ENCODE results near the gene TBC1D32.

TBC1D32 gene

DNA sequence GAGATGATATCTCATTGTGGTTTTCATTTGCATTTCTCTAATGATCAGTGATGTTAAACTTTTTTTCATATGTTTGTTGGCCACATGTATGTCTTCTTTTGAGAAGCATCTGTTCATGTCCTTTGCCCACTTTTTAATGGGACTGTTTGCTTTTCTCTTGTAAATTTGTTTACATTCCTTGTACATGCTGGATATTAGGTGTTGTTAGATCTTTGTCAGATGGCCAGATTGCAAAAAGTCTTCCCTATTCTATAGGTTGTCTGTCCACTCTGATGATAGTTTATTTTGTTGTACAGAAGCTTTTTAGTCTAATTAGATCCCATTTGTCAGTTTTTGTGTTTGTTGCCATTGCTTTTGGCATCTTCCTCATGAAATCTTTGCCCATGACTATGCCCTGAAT lies 172.4 kb downstream of the TBC1D32 start:
- Histone ChIP-seq H3K27me3 (ENCODE audit: insufficient read depth, low read length) (no peaks in the 10 kb centered on the region), H3K9me3 (ENCODE audit: insufficient read depth, low read depth, low read length) (no peaks in the 10 kb centered on the region), H3K4me3 (ENCODE audit: low read length) (no peak overlapping the region), H3K36me3 (ENCODE audit: insufficient read depth, low read depth, low read length) (no peaks in the 10 kb centered on the region), H3K9ac (ENCODE audit: low read depth, low read length) (no peak overlapping the region), H3K4me1 (ENCODE audit: insufficient read depth, low read length) (no peaks in the 10 kb centered on the region), H3K27ac (ENCODE audit: low read length) (no peak overlapping the region)

DNA sequence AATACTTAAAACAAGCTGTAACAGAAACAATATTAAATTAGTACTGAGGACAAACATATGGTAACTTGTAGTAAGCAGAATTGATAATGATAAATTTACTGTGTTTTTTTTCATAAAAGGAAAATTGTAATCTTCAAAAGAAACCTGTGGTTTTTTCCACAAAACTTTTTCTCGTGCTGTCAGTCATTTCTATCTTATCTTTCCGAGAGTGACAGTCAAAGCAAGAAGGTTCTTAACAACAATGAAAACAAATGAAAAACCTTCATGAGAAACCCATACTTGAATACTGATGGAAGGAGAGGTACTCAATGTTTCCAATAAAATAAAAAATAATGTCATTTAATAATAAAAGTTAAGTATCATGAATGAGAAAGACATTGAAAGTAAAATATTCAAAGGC lies 174.0 kb downstream of the TBC1D32 start:
- no peaks in the 10 kb centered on the region for H3K27me3 ChIP-seq (ENCODE audit: insufficient read depth, low read length)
- no peak overlapping the region for H3K4me3 ChIP-seq (ENCODE audit: low read length)
- no peak overlapping the region for H3K27ac ChIP-seq (ENCODE audit: low read length)
- H3K36me3 ChIP-seq (ENCODE audit: insufficient read depth, low read depth, low read length): no peaks in the 10 kb centered on the region
- H3K9ac ChIP-seq (ENCODE audit: low read depth, low read length): no peak overlapping the region
- H3K4me1 ChIP-seq (ENCODE audit: insufficient read depth, low read length): no peaks in the 10 kb centered on the region
- no peaks in the 10 kb centered on the region for H3K9me3 ChIP-seq (ENCODE audit: insufficient read depth, low read depth, low read length)

DNA sequence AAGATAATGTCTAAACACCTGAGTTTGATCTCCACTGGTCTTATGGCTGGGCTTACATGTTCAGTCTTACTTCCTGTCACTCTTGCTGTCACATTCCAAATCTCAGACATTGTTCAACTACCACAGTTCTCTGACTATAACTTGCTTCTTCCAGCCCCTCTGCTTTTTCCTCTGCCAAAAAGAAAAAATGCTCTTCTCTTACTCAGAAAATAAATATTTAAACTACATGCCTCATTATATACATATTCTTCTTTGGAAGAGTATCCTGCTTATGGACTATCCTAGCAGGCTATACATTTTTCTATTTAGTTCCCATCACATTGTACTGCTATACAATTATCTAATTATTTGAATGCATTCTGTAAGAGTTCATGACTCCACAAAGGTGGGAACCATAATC lies 175.4 kb downstream of the TBC1D32 start:
- Histone ChIP-seq H3K27me3 (ENCODE audit: insufficient read depth, low read length) (no peaks in the 10 kb centered on the region), H3K9ac (ENCODE audit: low read depth, low read length) (no peak overlapping the region), H3K9me3 (ENCODE audit: insufficient read depth, low read depth, low read length) (peaks cover 5% of the 10 kb centered on the region; the same call in 1 of the 2 replicates), H3K4me1 (ENCODE audit: insufficient read depth, low read length) (no peaks in the 10 kb centered on the region), H3K36me3 (ENCODE audit: insufficient read depth, low read depth, low read length) (peaks cover 4% of the 10 kb centered on the region; the same call in 1 of the 2 replicates), H3K4me3 (ENCODE audit: low read length) (no peak overlapping the region), H3K27ac (ENCODE audit: low read length) (no peak overlapping the region)

DNA sequence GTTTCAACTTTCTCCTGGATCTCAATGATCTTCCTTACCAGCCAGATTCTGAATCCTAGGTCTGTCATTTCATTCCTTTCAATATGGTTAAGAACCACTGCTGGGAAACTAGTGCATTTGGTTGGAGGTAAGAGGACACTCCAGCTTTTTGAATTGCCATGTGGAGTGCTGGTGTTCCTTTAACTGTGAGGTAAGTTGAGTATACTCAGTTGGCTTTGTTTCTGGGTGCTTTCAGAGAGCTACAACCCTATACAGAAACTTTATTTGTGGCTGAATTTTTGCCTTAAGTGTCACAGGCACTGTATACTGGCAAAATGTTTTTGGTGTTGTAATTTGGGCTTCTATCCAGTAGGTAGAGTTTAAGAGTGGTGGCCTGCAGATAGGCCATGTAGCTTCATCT lies 175.8 kb downstream of the TBC1D32 start:
- Histone ChIP-seq H3K9ac (ENCODE audit: low read depth, low read length) (no peak overlapping the region), H3K27me3 (ENCODE audit: insufficient read depth, low read length) (no peaks in the 10 kb centered on the region), H3K9me3 (ENCODE audit: insufficient read depth, low read depth, low read length) (peaks cover 7% of the 10 kb centered on the region; the same call in 1 of the 2 replicates), H3K4me1 (ENCODE audit: insufficient read depth, low read length) (no peaks in the 10 kb centered on the region), H3K36me3 (ENCODE audit: insufficient read depth, low read depth, low read length) (peaks cover 8% of the 10 kb centered on the region; the same call in 1 of the 2 replicates), H3K27ac (ENCODE audit: low read length) (no peak overlapping the region), H3K4me3 (ENCODE audit: low read length) (no peak overlapping the region)

DNA sequence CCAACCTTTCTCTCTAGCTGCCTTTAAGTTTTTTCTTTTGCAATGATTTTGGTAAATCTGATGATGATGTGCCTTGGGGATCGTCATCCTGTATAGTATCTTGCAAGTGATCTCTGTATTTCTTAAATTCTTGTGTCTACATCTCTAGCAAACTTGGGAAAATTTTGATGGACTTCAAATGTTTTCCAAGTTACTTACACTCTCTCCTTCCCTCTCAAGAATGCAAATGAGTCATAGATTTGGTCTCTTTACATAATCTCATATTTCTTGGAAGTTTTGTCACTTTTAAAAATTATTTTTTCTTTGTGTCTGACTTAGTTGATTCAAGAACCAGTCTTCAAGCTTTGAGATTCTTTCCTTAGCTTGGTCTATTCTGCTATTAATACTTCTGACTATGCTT lies 176.4 kb downstream of the TBC1D32 start:
- H3K27ac ChIP-seq (ENCODE audit: low read length): no peak overlapping the region
- H3K9me3 ChIP-seq (ENCODE audit: insufficient read depth, low read depth, low read length): peaks cover 12% of the 10 kb centered on the region
- H3K4me3 ChIP-seq (ENCODE audit: low read length): no peak overlapping the region
- H3K36me3 ChIP-seq (ENCODE audit: insufficient read depth, low read depth, low read length): peaks cover 13% of the 10 kb centered on the region
- no peaks in the 10 kb centered on the region for H3K4me1 ChIP-seq (ENCODE audit: insufficient read depth, low read length)
- no peak overlapping the region for H3K9ac ChIP-seq (ENCODE audit: low read depth, low read length)
- no peaks in the 10 kb centered on the region for H3K27me3 ChIP-seq (ENCODE audit: insufficient read depth, low read length)

DNA sequence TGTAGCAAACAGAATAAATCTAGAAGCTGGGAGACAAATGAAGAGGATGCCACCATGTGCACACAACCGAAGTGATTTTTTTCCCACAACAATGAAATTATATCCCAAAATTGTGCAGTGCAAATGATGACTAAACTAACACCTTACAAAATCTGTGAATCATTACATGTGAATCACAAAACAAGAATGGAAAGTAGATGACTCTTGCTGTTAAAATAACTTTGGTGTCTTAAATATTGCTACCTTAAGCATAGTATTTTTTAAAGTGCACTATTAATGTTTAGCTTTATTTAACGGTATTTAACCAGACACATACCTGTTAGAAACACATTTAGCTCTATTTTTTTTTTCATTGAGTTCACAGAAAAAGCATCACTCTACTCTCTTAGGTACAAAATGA lies 190.8 kb downstream of the TBC1D32 start:
- no peak overlapping the region for H3K4me3 ChIP-seq (ENCODE audit: low read length)
- no peak overlapping the region for H3K9ac ChIP-seq (ENCODE audit: low read depth, low read length)
- H3K27ac ChIP-seq (ENCODE audit: low read length): no peak overlapping the region
- no peaks in the 10 kb centered on the region for H3K36me3 ChIP-seq (ENCODE audit: insufficient read depth, low read depth, low read length)
- H3K4me1 ChIP-seq (ENCODE audit: insufficient read depth, low read length): no peaks in the 10 kb centered on the region
- peaks cover 19% of the 10 kb centered on the region for H3K9me3 ChIP-seq (ENCODE audit: insufficient read depth, low read depth, low read length)
- H3K27me3 ChIP-seq (ENCODE audit: insufficient read depth, low read length): no peaks in the 10 kb centered on the region

DNA sequence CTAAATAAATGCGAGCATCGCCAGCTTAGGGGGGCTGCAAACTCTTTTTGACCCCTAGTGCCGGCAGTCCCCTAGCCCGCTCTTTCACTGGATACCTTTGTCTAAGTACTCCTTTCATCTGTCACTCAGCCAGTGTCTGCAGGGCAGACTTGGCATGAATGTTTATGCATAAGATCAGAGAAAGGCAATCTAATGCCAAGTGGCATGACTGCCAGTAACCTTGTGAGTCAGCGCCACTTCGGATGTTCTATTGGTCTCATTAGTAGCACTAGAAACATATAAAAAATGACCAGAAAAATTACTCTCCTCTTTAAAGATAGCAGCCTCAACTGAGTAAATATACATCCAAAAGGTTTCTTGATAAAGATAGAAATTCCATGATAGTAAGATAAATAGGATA lies 192.2 kb downstream of the TBC1D32 start:
- Histone ChIP-seq H3K4me1 (ENCODE audit: insufficient read depth, low read length) (no peaks in the 10 kb centered on the region), H3K36me3 (ENCODE audit: insufficient read depth, low read depth, low read length) (no peaks in the 10 kb centered on the region), H3K27me3 (ENCODE audit: insufficient read depth, low read length) (no peaks in the 10 kb centered on the region), H3K9me3 (ENCODE audit: insufficient read depth, low read depth, low read length) (peaks cover 19% of the 10 kb centered on the region), H3K9ac (ENCODE audit: low read depth, low read length) (no peak overlapping the region), H3K27ac (ENCODE audit: low read length) (no peak overlapping the region), H3K4me3 (ENCODE audit: low read length) (no peak overlapping the region)

DNA sequence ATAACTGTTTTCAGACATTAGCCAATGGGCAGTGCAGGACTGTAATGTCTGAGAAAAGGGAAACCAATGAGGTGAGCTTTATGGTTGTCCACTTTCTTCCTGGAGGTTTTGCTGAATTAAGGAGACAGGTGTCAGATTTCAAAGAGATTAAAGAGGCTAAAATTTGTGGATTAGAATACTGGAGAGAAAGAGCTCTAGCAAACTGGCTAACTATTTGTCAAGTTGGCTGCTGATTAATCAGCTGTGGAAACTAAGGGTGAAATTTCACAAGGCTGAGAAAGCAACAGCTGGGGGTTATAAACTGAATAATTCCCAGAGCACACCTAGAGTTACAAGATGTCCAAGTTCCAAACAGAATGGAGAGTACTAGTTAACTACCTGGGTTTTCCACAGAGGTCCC lies 198.9 kb downstream of the TBC1D32 start:
- H3K27me3 ChIP-seq (ENCODE audit: insufficient read depth, low read length): no peaks in the 10 kb centered on the region
- H3K36me3 ChIP-seq (ENCODE audit: insufficient read depth, low read depth, low read length): no peaks in the 10 kb centered on the region
- no peak overlapping the region for H3K4me3 ChIP-seq (ENCODE audit: low read length)
- no peak overlapping the region for H3K9ac ChIP-seq (ENCODE audit: low read depth, low read length)
- no peaks in the 10 kb centered on the region for H3K9me3 ChIP-seq (ENCODE audit: insufficient read depth, low read depth, low read length)
- no peaks in the 10 kb centered on the region for H3K4me1 ChIP-seq (ENCODE audit: insufficient read depth, low read length)
- no peak overlapping the region for H3K27ac ChIP-seq (ENCODE audit: low read length)

DNA sequence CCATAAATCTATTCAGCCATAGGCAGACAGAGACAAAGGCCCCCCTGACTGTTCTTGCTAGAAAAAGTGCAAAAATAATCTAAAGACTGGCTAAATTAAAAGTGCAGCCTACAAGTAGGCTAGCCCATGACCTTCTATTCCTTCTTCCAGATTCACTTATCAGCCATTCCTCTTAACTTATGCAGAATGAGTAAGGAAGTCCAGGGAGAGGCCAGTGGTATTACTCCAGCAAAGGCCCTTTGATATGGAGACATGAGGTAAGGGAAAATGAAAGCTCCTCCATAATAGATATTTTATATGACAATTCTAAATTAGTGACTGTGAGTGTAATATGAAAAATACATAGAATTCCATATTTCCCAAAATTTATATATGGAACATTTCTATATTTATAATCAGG lies 199.4 kb downstream of the TBC1D32 start:
- Histone ChIP-seq H3K4me3 (ENCODE audit: low read length) (no peak overlapping the region), H3K36me3 (ENCODE audit: insufficient read depth, low read depth, low read length) (no peaks in the 10 kb centered on the region), H3K4me1 (ENCODE audit: insufficient read depth, low read length) (no peaks in the 10 kb centered on the region), H3K9ac (ENCODE audit: low read depth, low read length) (no peak overlapping the region), H3K27ac (ENCODE audit: low read length) (no peak overlapping the region), H3K27me3 (ENCODE audit: insufficient read depth, low read length) (no peaks in the 10 kb centered on the region), H3K9me3 (ENCODE audit: insufficient read depth, low read depth, low read length) (no peaks in the 10 kb centered on the region)

DNA sequence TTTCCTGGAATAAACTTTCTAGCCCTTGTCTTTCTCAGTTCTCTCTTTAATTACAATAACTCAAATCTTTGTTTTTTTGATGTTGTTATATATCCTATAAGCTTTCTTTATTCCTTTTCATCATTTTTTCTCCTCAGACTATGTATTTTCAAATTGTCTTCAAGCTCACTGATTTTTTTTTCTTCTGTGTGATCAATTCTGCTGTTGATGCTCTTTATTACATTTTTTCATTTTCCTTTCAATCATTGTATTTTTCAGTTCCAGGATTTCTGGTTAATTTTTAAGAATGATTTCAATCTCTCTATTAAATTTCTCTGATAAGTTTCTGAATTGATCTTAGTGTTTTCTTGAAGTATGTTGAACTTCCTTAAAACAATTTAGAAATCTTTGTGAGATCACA lies 209.7 kb downstream of the TBC1D32 start:
- Histone ChIP-seq H3K4me1 (ENCODE audit: insufficient read depth, low read length) (peaks cover 11% of the 10 kb centered on the region; the same call in 1 of the 2 replicates), H3K4me3 (ENCODE audit: low read length) (no peak overlapping the region), H3K9ac (ENCODE audit: low read depth, low read length) (no peak overlapping the region), H3K27me3 (ENCODE audit: insufficient read depth, low read length) (no peaks in the 10 kb centered on the region), H3K27ac (ENCODE audit: low read length) (no peak overlapping the region), H3K36me3 (ENCODE audit: insufficient read depth, low read depth, low read length) (peaks cover 11% of the 10 kb centered on the region; the same call in 1 of the 2 replicates), H3K9me3 (ENCODE audit: insufficient read depth, low read depth, low read length) (peaks cover 13% of the 10 kb centered on the region)

DNA sequence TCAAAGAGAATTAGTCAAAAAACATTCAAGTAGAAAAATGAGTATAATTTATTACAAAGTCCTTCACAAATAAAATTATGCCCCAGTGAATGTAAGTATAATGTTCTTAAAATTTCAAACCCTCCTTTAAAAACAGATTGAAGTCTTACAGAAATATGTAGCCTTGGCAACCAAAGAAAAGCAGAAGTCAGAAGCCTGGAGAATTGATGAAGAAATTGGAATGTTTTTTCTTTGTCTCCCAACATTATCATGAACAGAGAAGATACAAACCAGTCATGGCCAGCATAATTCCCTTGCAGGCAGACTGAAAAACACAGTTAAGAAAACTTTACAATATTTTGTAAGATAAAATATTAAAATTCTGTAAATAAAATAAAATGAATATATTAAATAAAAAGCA lies 221.9 kb downstream of the TBC1D32 start:
- no peak overlapping the region for H3K27ac ChIP-seq (ENCODE audit: low read length)
- no peaks in the 10 kb centered on the region for H3K9me3 ChIP-seq (ENCODE audit: insufficient read depth, low read depth, low read length)
- no peak overlapping the region for H3K9ac ChIP-seq (ENCODE audit: low read depth, low read length)
- H3K4me1 ChIP-seq (ENCODE audit: insufficient read depth, low read length): no peaks in the 10 kb centered on the region
- H3K27me3 ChIP-seq (ENCODE audit: insufficient read depth, low read length): no peaks in the 10 kb centered on the region
- no peak overlapping the region for H3K4me3 ChIP-seq (ENCODE audit: low read length)
- H3K36me3 ChIP-seq (ENCODE audit: insufficient read depth, low read depth, low read length): no peaks in the 10 kb centered on the region

DNA sequence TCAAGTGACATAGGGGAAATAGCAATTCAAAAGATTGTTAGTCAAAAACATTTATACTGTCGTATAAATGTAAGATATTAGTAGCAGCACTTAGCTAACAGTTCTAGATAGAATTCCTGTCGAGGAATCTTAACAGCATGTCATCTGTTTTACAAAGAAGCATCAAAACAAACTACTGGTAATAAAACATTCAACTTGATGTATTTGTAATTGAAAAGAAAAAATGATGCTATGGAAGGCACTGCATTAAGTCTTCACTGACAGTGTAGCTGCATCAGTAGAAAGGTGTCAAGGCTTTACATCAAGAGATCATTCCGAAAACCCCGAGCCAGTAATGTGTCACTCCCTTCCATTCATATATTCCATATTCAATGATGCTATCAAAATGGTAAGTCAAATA lies 223.5 kb downstream of the TBC1D32 start:
- Histone ChIP-seq H3K27me3 (ENCODE audit: insufficient read depth, low read length) (no peaks in the 10 kb centered on the region), H3K27ac (ENCODE audit: low read length) (no peak overlapping the region), H3K4me1 (ENCODE audit: insufficient read depth, low read length) (peaks cover 6% of the 10 kb centered on the region; the same call in 1 of the 2 replicates), H3K36me3 (ENCODE audit: insufficient read depth, low read depth, low read length) (no peaks in the 10 kb centered on the region), H3K9ac (ENCODE audit: low read depth, low read length) (no peak overlapping the region), H3K4me3 (ENCODE audit: low read length) (no peak overlapping the region), H3K9me3 (ENCODE audit: insufficient read depth, low read depth, low read length) (no peaks in the 10 kb centered on the region)

DNA sequence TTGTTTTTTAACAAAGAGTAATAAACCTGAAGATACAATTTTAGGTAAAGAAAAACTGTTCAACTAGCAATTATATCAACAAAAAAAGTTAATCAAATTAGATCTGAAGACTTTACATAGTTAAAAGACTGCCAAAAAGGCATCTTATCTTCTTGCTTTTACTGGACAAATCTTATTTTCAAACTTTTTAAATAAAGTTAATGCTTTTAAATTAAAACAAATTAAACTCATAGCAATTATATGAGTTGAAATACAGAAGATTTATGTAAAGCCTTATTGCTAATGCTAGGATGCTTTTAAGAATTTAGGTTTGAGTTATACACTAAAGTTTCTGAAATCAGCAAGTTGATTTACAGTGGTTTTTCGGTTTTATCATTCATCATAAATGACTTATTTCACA lies 227.3 kb downstream of the TBC1D32 start:
- H3K27me3 ChIP-seq (ENCODE audit: insufficient read depth, low read length): no peaks in the 10 kb centered on the region
- H3K4me1 ChIP-seq (ENCODE audit: insufficient read depth, low read length): peaks cover 14% of the 10 kb centered on the region
- H3K27ac ChIP-seq (ENCODE audit: low read length): no peak overlapping the region
- no peak overlapping the region for H3K9ac ChIP-seq (ENCODE audit: low read depth, low read length)
- H3K36me3 ChIP-seq (ENCODE audit: insufficient read depth, low read depth, low read length): no peaks in the 10 kb centered on the region
- H3K9me3 ChIP-seq (ENCODE audit: insufficient read depth, low read depth, low read length): no peaks in the 10 kb centered on the region
- H3K4me3 ChIP-seq (ENCODE audit: low read length): no peak overlapping the region
